ENCODE data around the gene TDRD1. TPM values are rescaled to one million over a fixed set of nuclear protein-coding genes. Genes with fewer than 3 reads are reported as not detected.

TDRD1 gene
- total RNA-seq, 4 donors from 2014 or later: under 0.01 to 1.3 TPM; not detected in 2

DNA sequence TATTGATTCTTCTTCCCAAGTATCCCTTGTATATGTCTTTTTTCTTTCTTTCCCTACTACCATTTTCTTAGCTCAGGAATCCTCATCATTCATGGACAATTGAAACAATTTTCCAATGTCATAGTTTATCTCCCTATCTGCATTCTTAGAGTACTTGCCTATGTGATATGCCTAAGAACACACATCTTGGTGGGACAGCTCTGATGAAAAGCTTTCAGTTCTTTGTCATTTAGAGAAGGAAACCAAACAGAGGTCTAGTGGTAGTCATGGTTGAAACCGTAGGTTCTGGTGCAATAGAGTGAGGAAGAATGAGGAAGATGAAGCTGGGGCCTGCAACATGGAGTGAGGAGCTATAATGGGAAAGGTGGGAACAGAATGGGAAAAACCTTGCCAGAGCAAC, 28.2 kb downstream of the TDRD1 start:
- no peaks in the 10 kb centered on the region for H3K4me1 ChIP-seq
- no peaks in the 10 kb centered on the region for H3K9me3 ChIP-seq
- intact Hi-C loops (cut with DNase I): no loop called here
- no peak for DNase-seq
- WGBS, 2 donors: 60 to 80% methylated on average over 1 of the region's 1 CpG
- H3K27me3 ChIP-seq: no peaks in the 10 kb centered on the region
- no peak overlapping the region for H3K4me3 ChIP-seq
- no peak for TF ChIP-seq POLR2A (IDR thresholded peaks at IDR 0.05)
- TF ChIP-seq, protein P1, sequence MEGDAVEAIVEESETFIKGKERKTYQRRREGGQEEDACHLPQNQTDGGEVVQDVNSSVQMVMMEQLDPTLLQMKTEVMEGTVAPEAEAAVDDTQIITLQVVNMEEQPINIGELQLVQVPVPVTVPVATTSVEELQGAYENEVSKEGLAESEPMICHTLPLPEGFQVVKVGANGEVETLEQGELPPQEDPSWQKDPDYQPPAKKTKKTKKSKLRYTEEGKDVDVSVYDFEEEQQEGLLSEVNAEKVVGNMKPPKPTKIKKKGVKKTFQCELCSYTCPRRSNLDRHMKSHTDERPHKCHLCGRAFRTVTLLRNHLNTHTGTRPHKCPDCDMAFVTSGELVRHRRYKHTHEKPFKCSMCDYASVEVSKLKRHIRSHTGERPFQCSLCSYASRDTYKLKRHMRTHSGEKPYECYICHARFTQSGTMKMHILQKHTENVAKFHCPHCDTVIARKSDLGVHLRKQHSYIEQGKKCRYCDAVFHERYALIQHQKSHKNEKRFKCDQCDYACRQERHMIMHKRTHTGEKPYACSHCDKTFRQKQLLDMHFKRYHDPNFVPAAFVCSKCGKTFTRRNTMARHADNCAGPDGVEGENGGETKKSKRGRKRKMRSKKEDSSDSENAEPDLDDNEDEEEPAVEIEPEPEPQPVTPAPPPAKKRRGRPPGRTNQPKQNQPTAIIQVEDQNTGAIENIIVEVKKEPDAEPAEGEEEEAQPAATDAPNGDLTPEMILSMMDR (IDR thresholded peaks at IDR 0.05): no peak
- H3K27ac ChIP-seq: no peak overlapping the region
- no peaks in the 10 kb centered on the region for H3K36me3 ChIP-seq

GRCh38 chr10:114208351-114208750, 29.2 kb downstream of the TDRD1 start:
- DNase-seq: no peak
- no peaks in the 10 kb centered on the region for H3K4me1 ChIP-seq

GRCh38 chr10:114212153-114212552, 33.0 kb downstream of the TDRD1 start:
- WGBS, 2 donors: 68 to 72% methylated on average over 2 of the region's 2 CpGs
- Histone ChIP-seq H3K9me3 (no peaks in the 10 kb centered on the region), H3K36me3 (no peaks in the 10 kb centered on the region), H3K4me1 (no peaks in the 10 kb centered on the region), H3K4me3 (no peak overlapping the region), H3K27ac (no peak overlapping the region), H3K27me3 (no peaks in the 10 kb centered on the region)
- TF ChIP-seq POLR2A (IDR thresholded peaks at IDR 0.05): no peak
- TF ChIP-seq, protein P1 (IDR thresholded peaks at IDR 0.05): no peak
- DNase-seq: no peak
- intact Hi-C loops (cut with DNase I): no loop called here

More at GRCh38 chr10:114208351-114208750, 29.2 kb downstream of the TDRD1 start:
- Histone ChIP-seq H3K9me3 (no peaks in the 10 kb centered on the region), H3K27me3 (no peaks in the 10 kb centered on the region), H3K4me3 (no peak overlapping the region), H3K27ac (no peak overlapping the region), H3K36me3 (no peaks in the 10 kb centered on the region)
- intact Hi-C loops (cut with DNase I): no loop called here
- TF ChIP-seq POLR2A (IDR thresholded peaks at IDR 0.05): no peak
- TF ChIP-seq, protein P1 (IDR thresholded peaks at IDR 0.05): no peak
- 92 to 95% methylated on average over 2 of the region's 2 CpGs for WGBS, 2 donors

DNA sequence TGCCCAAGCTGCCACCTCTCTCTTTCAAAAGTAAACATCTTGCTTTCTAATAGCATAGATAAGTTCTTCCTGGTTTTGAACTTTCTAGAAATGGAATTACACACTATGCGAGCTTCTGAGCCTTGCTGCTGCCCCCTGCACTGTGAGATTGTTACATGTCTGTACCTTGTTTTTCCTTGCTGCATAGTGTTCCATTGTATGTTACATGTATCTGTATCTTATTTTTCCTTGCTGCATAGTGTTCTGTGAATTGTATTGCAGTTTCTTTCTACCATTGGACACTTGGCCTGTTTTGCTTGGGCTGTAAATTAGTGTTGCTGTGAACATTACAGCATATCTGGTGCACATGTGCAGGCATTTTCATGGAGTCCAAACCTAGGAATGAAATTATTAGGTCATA, 35.9 kb downstream of the TDRD1 start:
- intact Hi-C loops (cut with DNase I): no loop called here
- no peak for TF ChIP-seq POLR2A (IDR thresholded peaks at IDR 0.05)
- TF ChIP-seq, protein P1 (IDR thresholded peaks at IDR 0.05): no peak
- WGBS, 2 donors: 83 to 91% methylated on average over 1 of the region's 1 CpG
- Histone ChIP-seq H3K36me3 (no peaks in the 10 kb centered on the region), H3K27me3 (no peaks in the 10 kb centered on the region), H3K9me3 (no peaks in the 10 kb centered on the region), H3K4me1 (no peaks in the 10 kb centered on the region), H3K27ac (no peak overlapping the region), H3K4me3 (no peak overlapping the region)
- DNase-seq: no peak

GRCh38 chr10:114220281-114220680, 41.1 kb downstream of the TDRD1 start:
- WGBS, 2 donors: 75 to 85% methylated on average over 2 of the region's 2 CpGs
- intact Hi-C loops (cut with DNase I): no loop called here
- H3K9me3 ChIP-seq: no peaks in the 10 kb centered on the region
- H3K4me1 ChIP-seq: no peaks in the 10 kb centered on the region
- H3K4me3 ChIP-seq: no peak overlapping the region
- H3K36me3 ChIP-seq: no peaks in the 10 kb centered on the region
- DNase-seq: no peak
- no peak for TF ChIP-seq POLR2A (IDR thresholded peaks at IDR 0.05)
- TF ChIP-seq, protein P1 (IDR thresholded peaks at IDR 0.05): no peak
- peaks cover 0 to 13% (median 0%) of the 10 kb centered on the region in 4 donors for H3K27me3 ChIP-seq
- H3K27ac ChIP-seq: no peak overlapping the region

All from esophagus squamous epithelium (tissue), 5 donors.